ENCODE measurements around the gene ATOH8.
"Not testable (repeated sequence)": the region's sequence is repeated elsewhere in the genome, so short reads cannot be mapped to it uniquely, and the experiment has no call there.

The ATOH8 gene

DNA sequence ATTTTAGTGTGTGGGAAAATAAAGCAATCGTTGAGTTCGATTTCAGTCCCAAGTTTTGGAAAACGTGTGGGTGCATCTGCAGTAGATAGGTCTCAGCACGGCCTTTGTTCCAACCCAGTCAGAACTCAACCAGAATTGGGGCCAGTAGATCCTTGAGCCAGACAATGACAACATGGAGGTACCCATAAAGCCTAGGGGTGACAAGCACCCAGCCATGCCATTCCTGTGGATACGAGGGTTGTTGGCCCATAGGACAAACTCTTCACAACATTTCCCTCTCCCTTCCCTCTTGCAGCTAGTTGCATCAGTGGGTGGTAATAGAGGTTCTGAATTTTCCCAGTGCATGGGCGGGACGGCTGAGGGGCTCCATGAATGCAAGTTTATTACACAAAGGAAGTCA lies 74.9 kb downstream of the ATOH8 start:
- H3K4me3 Mint-ChIP-seq, result no peak overlapping the region
- peaks cover 0 to 8% of the 10 kb centered on the region in 2 donors for H3K27me3 Mint-ChIP-seq
- H3K9me3 Mint-ChIP-seq, result no peaks in the 10 kb centered on the region
- peaks cover 21 to 26% of the 10 kb centered on the region in 2 donors for H3K4me1 Mint-ChIP-seq (ENCODE audit: low read depth in 2 of 2)
- peak overlapping the region in 1 of 2 donors; percentile 63 for H3K27ac Mint-ChIP-seq
- H3K36me3 Mint-ChIP-seq (ENCODE audit: insufficient read depth), result peaks cover 6% of the 10 kb centered on the region
- DNase-seq (no peak), ATAC-seq (replicated peaks) (no peak)

DNA sequence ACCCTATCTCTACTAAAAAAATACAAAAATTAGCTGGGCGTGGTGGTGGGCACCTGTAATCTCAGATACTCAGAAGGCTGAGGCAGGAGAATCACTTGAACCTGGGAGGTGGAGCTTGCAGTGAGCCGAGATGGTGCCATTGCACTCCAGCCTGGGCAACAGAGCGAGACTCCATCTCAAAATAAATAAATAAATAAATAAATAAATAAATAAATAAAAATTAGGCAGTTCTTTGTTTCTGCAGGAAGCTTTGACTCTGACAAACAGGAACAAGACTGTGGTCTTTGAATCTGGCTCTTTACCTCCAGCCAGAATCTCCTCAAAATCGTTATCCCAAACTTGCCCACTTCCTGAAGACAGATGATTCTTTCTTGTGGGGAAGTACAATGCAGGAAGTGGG lies 75.6 kb downstream of the ATOH8 start:
- H3K9me3 Mint-ChIP-seq, result not testable (repeated sequence)
- H3K27ac Mint-ChIP-seq, result peak overlapping the region in 1 of 2 donors; percentile 23

DNA sequence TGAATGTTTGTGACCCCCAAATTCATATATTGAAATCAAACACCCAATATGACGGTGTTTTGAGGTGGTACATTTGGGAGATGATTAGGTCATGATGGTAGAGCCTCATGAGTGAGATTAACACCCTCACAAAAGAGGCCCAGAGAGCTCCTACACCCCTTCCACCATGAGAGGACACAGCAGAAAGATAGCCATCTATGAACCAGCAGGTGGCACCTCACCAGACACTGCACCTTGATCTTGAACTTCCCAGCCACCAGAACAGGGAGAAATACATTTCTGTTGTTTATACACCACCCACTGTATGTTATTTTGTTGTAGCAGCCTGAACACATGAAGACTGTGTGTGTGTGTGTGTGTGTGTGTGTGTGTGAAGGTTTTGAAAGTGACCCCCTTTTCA lies 76.9 kb downstream of the ATOH8 start:
- Mint-ChIP-seq H3K36me3 (ENCODE audit: insufficient read depth) (peaks cover 6% of the 10 kb centered on the region), H3K4me3 (no peak overlapping the region), H3K27me3 (peaks cover 0 to 8% of the 10 kb centered on the region in 2 donors), H3K4me1 (ENCODE audit: low read depth in 2 of 2) (peaks cover 21 to 27% of the 10 kb centered on the region in 2 donors), H3K27ac (no peak overlapping the region), H3K9me3 (no peaks in the 10 kb centered on the region)
- ATAC-seq (replicated peaks) (peak; percentile 46), DNase-seq (peak in 1 of 3 experiments; percentile 17)

More for the DNA sequence above, 75.6 kb downstream of the ATOH8 start:
- H3K4me3 Mint-ChIP-seq; ATAC-seq (replicated peaks); H3K36me3 Mint-ChIP-seq (ENCODE audit: insufficient read depth); H3K27me3 Mint-ChIP-seq; DNase-seq: not testable (repeated sequence)
- H3K4me1 Mint-ChIP-seq (ENCODE audit: low read depth in 2 of 2), result peaks cover 21 to 27% of the 10 kb centered on the region in 2 donors

DNA sequence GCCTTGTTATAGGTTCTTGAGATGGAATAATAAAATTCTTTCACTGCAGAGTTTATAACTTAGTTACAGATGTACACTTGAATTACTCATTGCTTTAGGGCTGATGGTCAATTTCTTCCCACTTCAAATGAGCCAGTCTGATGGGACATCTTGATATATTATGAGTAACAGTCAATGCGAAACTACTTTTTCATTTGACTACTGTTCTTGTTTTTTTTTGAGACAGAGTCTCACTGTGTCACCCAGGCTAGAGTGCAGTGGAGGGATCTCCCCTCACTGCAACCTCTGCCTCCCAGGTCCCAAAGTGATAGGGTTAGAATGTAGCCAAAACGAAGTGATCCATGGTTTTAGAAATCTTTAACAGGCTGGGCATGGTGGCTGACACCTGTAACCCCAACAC lies 77.9 kb downstream of the ATOH8 start:
- Mint-ChIP-seq H3K4me3 (no peak overlapping the region), H3K4me1 (ENCODE audit: low read depth in 2 of 2) (peaks cover 21 to 27% of the 10 kb centered on the region in 2 donors), H3K27me3 (peaks cover 0 to 6% of the 10 kb centered on the region in 2 donors), H3K36me3 (ENCODE audit: insufficient read depth) (peaks cover 6% of the 10 kb centered on the region), H3K27ac (no peak overlapping the region), H3K9me3 (no peaks in the 10 kb centered on the region)
- ATAC-seq (replicated peaks) (no peak), DNase-seq (no peak)

DNA sequence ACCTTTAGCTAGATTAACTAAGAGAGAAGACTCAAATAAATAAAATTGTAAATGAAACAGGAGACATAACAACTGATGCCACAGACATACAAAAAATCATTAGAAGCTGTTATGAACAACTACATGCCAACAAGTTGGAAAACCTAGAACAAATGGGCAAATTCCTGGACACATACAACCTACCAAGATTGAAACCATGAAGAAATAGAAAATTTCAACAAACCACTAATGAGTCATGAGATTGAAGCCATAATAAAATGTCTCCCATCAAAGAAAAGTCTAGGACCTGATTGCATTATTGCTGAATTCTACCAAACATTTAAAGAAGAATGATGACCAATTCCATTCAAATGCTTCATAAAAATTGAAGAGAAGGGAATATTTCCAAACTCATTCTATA lies 80.7 kb downstream of the ATOH8 start:
- no peak for ATAC-seq (replicated peaks)
- H3K27me3 Mint-ChIP-seq, result no peaks in the 10 kb centered on the region
- no peak for DNase-seq
- H3K36me3 Mint-ChIP-seq (ENCODE audit: insufficient read depth), result peaks cover 9% of the 10 kb centered on the region
- H3K9me3 Mint-ChIP-seq, result no peaks in the 10 kb centered on the region
- H3K4me3 Mint-ChIP-seq, result no peak overlapping the region
- no peak overlapping the region for H3K27ac Mint-ChIP-seq
- peaks cover 10 to 20% of the 10 kb centered on the region in 2 donors for H3K4me1 Mint-ChIP-seq (ENCODE audit: low read depth in 2 of 2)
